HG02763 (cell line): Measurements from ENCODE around the gene SLFN5.
"Not testable (repeated sequence)": the region's sequence is repeated elsewhere in the genome, so short reads cannot be mapped to it uniquely, and the experiment has no call there.

Source experiments
- ATAC-seq: cut with Tn5 transposase; IDR thresholded peaks from one replicate; pipeline ENCODE4 v1.9.1; 2021; ENCODE audit warnings: mild to moderate bottlenecking, moderate library complexity; ENCODE audit not compliant: unreplicated experiment

Gene SLFN5

GRCh38 chr17:35287286-35287811, 44.5 kb downstream of the SLFN5 start:
- ATAC-seq, result no peak

- ATAC-seq, result no peak
Measured at GRCh38 chr17:35289222-35289621, 46.4 kb downstream of the SLFN5 start.

GRCh38 chr17:35291802-35292201, 48.9 kb downstream of the SLFN5 start:
- no peak for ATAC-seq

- no peak for ATAC-seq
Measured at GRCh38 chr17:35293151-35293847, 50.4 kb downstream of the SLFN5 start.

- no peak for ATAC-seq
Measured at GRCh38 chr17:35294756-35295155, 51.9 kb downstream of the SLFN5 start.

GRCh38 chr17:35295686-35296085, 52.8 kb downstream of the SLFN5 start:
- ATAC-seq, result no peak

GRCh38 chr17:35297666-35298065, 54.8 kb downstream of the SLFN5 start:
- no peak for ATAC-seq

GRCh38 chr17:35298639-35299038, 55.8 kb downstream of the SLFN5 start:
- no peak for ATAC-seq

- no peak for ATAC-seq
Measured at GRCh38 chr17:35299135-35299534, 56.3 kb downstream of the SLFN5 start.

- ATAC-seq, result not testable (repeated sequence)
Measured at GRCh38 chr17:35309345-35309744, 66.5 kb downstream of the SLFN5 start.

- no peak for ATAC-seq
Measured at GRCh38 chr17:35312346-35312745, 69.5 kb downstream of the SLFN5 start.

GRCh38 chr17:35312790-35313711, 70.2 kb downstream of the SLFN5 start:
- peak; percentile 67 for ATAC-seq

- ATAC-seq, result no peak
Measured at GRCh38 chr17:35313875-35314409, 71.1 kb downstream of the SLFN5 start.

- no peak for ATAC-seq
Measured at GRCh38 chr17:35314415-35315216, 71.7 kb downstream of the SLFN5 start.

GRCh38 chr17:35315283-35315682, 72.4 kb downstream of the SLFN5 start:
- no peak for ATAC-seq

GRCh38 chr17:35315971-35316370, 73.1 kb downstream of the SLFN5 start:
- ATAC-seq, result no peak

- ATAC-seq, result no peak
Measured at GRCh38 chr17:35322749-35323148, 79.9 kb downstream of the SLFN5 start.
